HG02852 (cell line): ENCODE measurements around the gene OSBPL10.
"Not testable (repeated sequence)": the region's sequence is repeated elsewhere in the genome, so short reads cannot be mapped to it uniquely, and the experiment has no call there.

ENCODE experiments used
- ATAC-seq: cut with Tn5 transposase; IDR thresholded peaks from one replicate; pipeline ENCODE4 v1.9.1; 2021; ENCODE audit warnings: mild to moderate bottlenecking, moderate library complexity; ENCODE audit not compliant: unreplicated experiment

OSBPL10 gene

GRCh38 chr3:31895471-31895870 lies 85.6 kb downstream of the OSBPL10 start:
- no peak for ATAC-seq

GRCh38 chr3:31892916-31893573 lies 88.0 kb downstream of the OSBPL10 start:
- ATAC-seq: no peak

GRCh38 chr3:31892500-31892899 lies 88.6 kb downstream of the OSBPL10 start:
- ATAC-seq: no peak

GRCh38 chr3:31891876-31892455 lies 89.1 kb downstream of the OSBPL10 start:
- no peak for ATAC-seq

GRCh38 chr3:31890742-31891469 lies 90.2 kb downstream of the OSBPL10 start:
- no peak for ATAC-seq

- no peak for ATAC-seq
Observed at GRCh38 chr3:31890007-31890406, 91.1 kb downstream of the OSBPL10 start.

GRCh38 chr3:31885235-31885634 lies 95.8 kb downstream of the OSBPL10 start:
- ATAC-seq: no peak

GRCh38 chr3:31884251-31884650 lies 96.8 kb downstream of the OSBPL10 start:
- no peak for ATAC-seq

GRCh38 chr3:31882895-31883294 lies 98.2 kb downstream of the OSBPL10 start:
- no peak for ATAC-seq

- ATAC-seq: no peak
Observed at GRCh38 chr3:31882431-31882830, 98.6 kb downstream of the OSBPL10 start.

- ATAC-seq: no peak
Observed at GRCh38 chr3:31880482-31881078, 100.5 kb downstream of the OSBPL10 start.

GRCh38 chr3:31880020-31880419 lies 101.0 kb downstream of the OSBPL10 start:
- no peak for ATAC-seq

GRCh38 chr3:31879365-31879764 lies 101.7 kb downstream of the OSBPL10 start:
- ATAC-seq: no peak

GRCh38 chr3:31878231-31878838 lies 102.7 kb downstream of the OSBPL10 start:
- ATAC-seq: no peak

- ATAC-seq: no peak
Observed at GRCh38 chr3:31876331-31876730, 104.7 kb downstream of the OSBPL10 start.

- no peak for ATAC-seq
Observed at GRCh38 chr3:31875437-31875836, 105.6 kb downstream of the OSBPL10 start.

- ATAC-seq: no peak
Observed at GRCh38 chr3:31873254-31873820, 107.7 kb downstream of the OSBPL10 start.

- ATAC-seq: no peak
Observed at GRCh38 chr3:31871939-31872507, 109.0 kb downstream of the OSBPL10 start.

GRCh38 chr3:31870111-31870510 lies 111.0 kb downstream of the OSBPL10 start:
- not testable (repeated sequence) for ATAC-seq

- ATAC-seq: no peak
Observed at GRCh38 chr3:31868236-31868635, 112.8 kb downstream of the OSBPL10 start.
